Right lobe of liver (tissue), 6 donors: ENCODE measurements around the gene PLAC1. TPM values are rescaled to one million over a fixed set of nuclear protein-coding genes. Genes with fewer than 3 reads are reported as not detected.

ENCODE experiments used
- ATAC-seq, 4 donors: fragments of 200-7000 bp; cut with Tn5 transposase; one replicate each; pipeline ENCODE4 v1.9.1; 2020; ENCODE audit warnings: mild to moderate bottlenecking in 4 of 4, moderate library complexity in 4 of 4
- DNase-seq, 3 donors: peaks; one replicate each; pipeline ENCODE4 v3.0.0-alpha.2; 2020
- H3K27ac ChIP-seq, 3 donors: fragments of 200-600 bp; one replicate each; pipeline ENCODE4 v1.8.0; 2022
- H3K27me3 ChIP-seq, 2 donors: fragments of 200-600 bp; one replicate each; pipeline ENCODE4 v1.8.0; 2022
- H3K36me3 ChIP-seq, 4 donors: fragments of 200-600 bp; sonication (generic) in 1 of 4; one replicate each; pipeline versions ENCODE4 v1.5.1 to v1.8.0; 2017 to 2022; ENCODE audit warnings: control low read depth in 1 of 4
- H3K4me1 ChIP-seq, 4 donors: fragments of 200-600 bp; sonication (generic) in 1 of 4; one replicate each; pipeline versions ENCODE4 v1.5.1 to v1.8.0; 2017 to 2022; ENCODE audit warnings: control low read depth in 1 of 4
- H3K4me3 ChIP-seq, 3 donors: fragments of 200-600 bp; one replicate each; pipeline ENCODE4 v1.8.0; 2022
- H3K9me3 ChIP-seq, 4 donors: fragments of 200-600 bp; sonication (generic) in 1 of 4; one replicate each; pipeline versions ENCODE4 v1.5.1 to v1.8.0; 2017 to 2022; ENCODE audit warnings: control low read depth in 1 of 4
- CTCF ChIP-seq, 4 donors: fragments of 200-600 bp in 3 of 4; fragments of 450-650 bp in 1 of 4; IDR thresholded peaks; one replicate each; pipeline versions ENCODE4 v1.5.1 to v1.8.0; 2016 to 2022; ENCODE audit warnings: antibody characterized with exemption in 4 of 4, mild to moderate bottlenecking in 2 of 4
- POLR2A ChIP-seq: fragments of 450-650 bp; IDR thresholded peaks from one replicate; pipeline ENCODE4 v1.6.1; 2017; ENCODE audit warnings: antibody characterized with exemption, mild to moderate bottlenecking
- WGBS: methylation state at CpG from one replicate; pipeline ENCODE4 v1.1.6; 2018; ENCODE audit warnings: low coverage, low lambda C conversion rate; ENCODE audit not compliant: insufficient coverage; ENCODE audit errors: missing lambda C conversion rate; 5-methylcytosine and 5-hydroxymethylcytosine counted together
- intact Hi-C, 2 donors: fragments of 100-400 bp; cut with DNase I; formaldehyde crosslinking; loops; one replicate each; pipeline versions ENCODE4 v1.11.2 to v1.14.1; 2022
- total RNA-seq, 6 experiments: library from RNA; depleted of rRNA in 2 of 6; stranded (reverse); fragments of >200 nt in 2 of 6; fragmentation: NEBNext Ultra II Directional in 3 of 6; extraction: Animal tissue kit (Norgen Biotek cat#: 25700) in 3 of 6; gene quantifications; one replicate each; pipeline versions ENCODE4 v1.1.0 to v1.2.4, GENCODE V29; 2016 to 2023
- donor health status: DM: no; HTN: yes; CAD: no.
- donor health status: DM: no; HTN: no; CAD: no.
- donor health status: DM: no; HTN: no; CAD: no.
- donor health status: DM: no; HTN: yes; CAD: no.
- donor health status: DM: no; HTN: yes; CAD: no.

PLAC1 gene
- total RNA-seq, 6 experiments from 2014 or later = not detected

- no peaks in the 10 kb centered on the region for H3K4me1 ChIP-seq
- WGBS = 48% methylated on average over 6 of the region's 14 CpGs
- ATAC-seq (peak in 2 of 4 donors; percentile 26 to 28), DNase-seq (no peak)
- H3K9me3 ChIP-seq = no peaks in the 10 kb centered on the region
- no peak for TF ChIP-seq POLR2A
- TF ChIP-seq CTCF (IDR thresholded peaks at IDR 0.05) = no peak
- no peaks in the 10 kb centered on the region for H3K36me3 ChIP-seq
- intact Hi-C loops = no loop called here
- no peak overlapping the region for H3K27ac ChIP-seq
- H3K27me3 ChIP-seq = no peaks in the 10 kb centered on the region
- H3K4me3 ChIP-seq = no peak overlapping the region
Observed at GRCh38 chrX:134669378-134670098, 11.3 kb upstream of the PLAC1 start.

- no peaks in the 10 kb centered on the region for H3K9me3 ChIP-seq
- no peaks in the 10 kb centered on the region for H3K36me3 ChIP-seq
- no peak for DNase-seq
- ATAC-seq = no peak
- 17% methylated on average over 1 of the region's 1 CpG for WGBS
- H3K27ac ChIP-seq = no peak overlapping the region
- no peak overlapping the region for H3K4me3 ChIP-seq
- H3K27me3 ChIP-seq = no peaks in the 10 kb centered on the region
- no peaks in the 10 kb centered on the region for H3K4me1 ChIP-seq
- TF ChIP-seq POLR2A (no peak), CTCF (IDR thresholded peaks at IDR 0.05) (no peak)
- intact Hi-C loops = no loop called here
Observed at GRCh38 chrX:134664202-134664601, 5.9 kb upstream of the PLAC1 start.

- no peak overlapping the region for H3K4me3 ChIP-seq
- 42% methylated on average over 4 of the region's 4 CpGs for WGBS
- TF ChIP-seq POLR2A (no peak), CTCF (IDR thresholded peaks at IDR 0.05) (no peak)
- no peaks in the 10 kb centered on the region for H3K4me1 ChIP-seq
- no peaks in the 10 kb centered on the region for H3K9me3 ChIP-seq
- intact Hi-C loops = no loop called here
- no peaks in the 10 kb centered on the region for H3K36me3 ChIP-seq
- no peaks in the 10 kb centered on the region for H3K27me3 ChIP-seq
- no peak overlapping the region for H3K27ac ChIP-seq
- DNase-seq = no peak
- ATAC-seq = no peak
Observed at GRCh38 chrX:134661295-134661694, 3.0 kb upstream of the PLAC1 start.

GRCh38 chrX:134660627-134661026, 2.4 kb upstream of the PLAC1 start:
- Histone ChIP-seq H3K4me3 (no peak overlapping the region), H3K36me3 (no peaks in the 10 kb centered on the region), H3K27ac (no peak overlapping the region), H3K9me3 (no peaks in the 10 kb centered on the region), H3K4me1 (no peaks in the 10 kb centered on the region), H3K27me3 (no peaks in the 10 kb centered on the region)
- no peak for ATAC-seq
- intact Hi-C loops = no loop called here
- no peak for TF ChIP-seq POLR2A
- TF ChIP-seq CTCF (IDR thresholded peaks at IDR 0.05) = no peak
- no peak for DNase-seq
- 0% methylated on average over 1 of the region's 1 CpG for WGBS
